GM21367 (cell line): ENCODE measurements around the gene HOXC5.
A peak's percentile ranks its signal among the peaks of the same experiment; 100 is the strongest.

ENCODE experiments used
- ATAC-seq: cut with Tn5 transposase; IDR thresholded peaks from one replicate; pipeline ENCODE4 v1.9.1; 2021; ENCODE audit not compliant: unreplicated experiment

HOXC5 gene

GRCh38 chr12:54006559-54007220 is 26.2 kb upstream of the HOXC5 start:
- ATAC-seq = no peak

- no peak for ATAC-seq
These were observed 25.2 kb upstream of the HOXC5 start for GRCh38 chr12:54007538-54008259.

- ATAC-seq = no peak
These were observed 24.6 kb upstream of the HOXC5 start for GRCh38 chr12:54008260-54008552.

GRCh38 chr12:54009171-54010052 is 23.4 kb upstream of the HOXC5 start:
- no peak for ATAC-seq

GRCh38 chr12:54010053-54010971 is 22.5 kb upstream of the HOXC5 start:
- no peak for ATAC-seq

GRCh38 chr12:54010972-54011664 is 21.7 kb upstream of the HOXC5 start:
- no peak for ATAC-seq

GRCh38 chr12:54011665-54012532 is 21.0 kb upstream of the HOXC5 start:
- ATAC-seq = no peak

GRCh38 chr12:54012631-54013409 is 20.0 kb upstream of the HOXC5 start:
- ATAC-seq = no peak

GRCh38 chr12:54014377-54015017 is 18.4 kb upstream of the HOXC5 start:
- no peak for ATAC-seq

GRCh38 chr12:54015018-54015931 is 17.6 kb upstream of the HOXC5 start:
- ATAC-seq = no peak

- no peak for ATAC-seq
These were observed 16.8 kb upstream of the HOXC5 start for GRCh38 chr12:54016051-54016450.

- no peak for ATAC-seq
These were observed 16.3 kb upstream of the HOXC5 start for GRCh38 chr12:54016478-54016964.

- ATAC-seq = peak; percentile 18
These were observed 15.6 kb upstream of the HOXC5 start for GRCh38 chr12:54017027-54017788.

- ATAC-seq = peak; percentile 64
These were observed 14.9 kb upstream of the HOXC5 start for GRCh38 chr12:54017878-54018467.

- ATAC-seq = no peak
These were observed 14.3 kb upstream of the HOXC5 start for GRCh38 chr12:54018468-54018984.
